HG02623 (cell line): ENCODE measurements around the gene IGF1R.

Source experiments
- ATAC-seq: cut with Tn5 transposase; IDR thresholded peaks from one replicate; pipeline ENCODE4 v1.9.1; 2021; ENCODE audit warnings: moderate library complexity; ENCODE audit not compliant: unreplicated experiment

The IGF1R gene

DNA sequence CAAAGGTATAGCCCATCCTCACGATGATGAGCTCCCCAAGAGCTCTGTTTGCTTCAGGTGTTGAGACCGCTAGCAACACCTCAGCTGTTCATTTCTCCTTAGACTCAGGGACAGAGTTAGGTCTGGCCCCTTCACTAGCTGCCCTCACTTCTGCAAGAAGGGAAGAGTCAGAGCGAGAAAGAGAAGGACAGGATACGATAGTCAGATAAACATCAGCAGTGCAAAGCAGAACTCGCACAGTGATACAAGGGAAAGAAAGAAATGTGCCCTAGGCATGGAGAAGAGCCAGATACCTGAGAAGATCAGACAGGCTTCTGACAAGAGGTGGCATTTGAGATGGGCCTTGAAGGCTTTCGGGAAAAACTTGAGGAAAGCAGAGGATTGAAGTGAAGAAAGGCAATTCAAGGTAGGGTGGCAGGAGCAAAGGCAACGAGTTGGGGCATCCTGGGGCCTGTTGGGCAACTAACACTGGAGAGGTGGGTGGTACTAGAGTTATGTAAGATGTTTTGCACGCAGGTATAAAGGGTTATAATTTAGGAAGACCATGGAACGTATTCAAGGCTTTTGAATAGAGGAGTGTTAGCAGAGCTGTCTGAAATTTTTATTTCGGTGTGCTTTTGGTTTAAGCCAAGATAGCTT lies 253.2 kb downstream of the IGF1R start:
- no peak for ATAC-seq

DNA sequence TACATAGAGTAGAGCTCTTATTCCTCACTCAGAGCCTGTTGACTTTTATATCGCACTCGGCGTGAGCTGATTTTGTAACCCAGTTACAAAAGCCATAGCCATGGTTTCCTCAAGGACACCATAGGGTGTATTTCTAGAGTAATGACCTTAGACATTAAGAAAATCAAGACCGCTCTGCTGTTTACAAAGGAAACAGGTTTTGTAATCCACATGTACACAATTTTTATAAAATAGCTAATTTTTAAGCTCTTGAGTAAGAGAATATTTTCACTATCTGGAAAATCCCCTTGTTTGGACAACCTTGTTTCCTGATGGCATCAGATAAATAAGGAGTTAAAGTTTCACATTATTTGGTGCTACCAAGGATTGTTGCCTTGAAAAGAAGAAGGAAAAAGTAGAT lies 254.6 kb downstream of the IGF1R start:
- ATAC-seq: no peak

DNA sequence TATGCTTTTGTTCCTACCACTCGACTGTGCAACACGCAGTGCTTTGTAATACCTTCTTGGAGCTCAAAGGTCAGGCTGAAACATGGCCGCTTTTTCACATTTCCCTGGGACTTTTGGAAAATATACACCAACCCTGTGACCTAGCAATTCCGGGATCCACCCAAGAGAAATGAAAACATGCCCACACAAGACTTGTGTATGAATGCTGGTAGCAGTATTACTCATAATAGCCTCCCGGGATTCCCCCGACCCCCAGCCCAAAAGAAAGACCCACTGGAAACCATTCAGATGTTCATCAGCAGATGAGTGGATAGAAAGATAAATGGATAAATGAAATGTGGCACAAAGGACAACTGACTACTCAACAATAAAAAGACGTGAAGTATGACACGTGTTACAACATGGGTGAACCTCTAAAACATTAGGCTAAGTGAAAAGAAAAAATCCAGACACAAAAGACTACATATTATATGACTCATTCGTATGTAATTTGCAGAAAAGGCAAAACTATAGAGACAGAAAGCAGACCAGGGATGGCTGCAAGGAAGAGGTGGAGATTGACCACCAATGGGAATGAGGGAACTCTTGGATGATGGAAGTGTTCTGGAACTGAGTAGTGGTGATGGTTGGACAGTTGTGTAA lies 255.2 kb downstream of the IGF1R start:
- no peak for ATAC-seq

DNA sequence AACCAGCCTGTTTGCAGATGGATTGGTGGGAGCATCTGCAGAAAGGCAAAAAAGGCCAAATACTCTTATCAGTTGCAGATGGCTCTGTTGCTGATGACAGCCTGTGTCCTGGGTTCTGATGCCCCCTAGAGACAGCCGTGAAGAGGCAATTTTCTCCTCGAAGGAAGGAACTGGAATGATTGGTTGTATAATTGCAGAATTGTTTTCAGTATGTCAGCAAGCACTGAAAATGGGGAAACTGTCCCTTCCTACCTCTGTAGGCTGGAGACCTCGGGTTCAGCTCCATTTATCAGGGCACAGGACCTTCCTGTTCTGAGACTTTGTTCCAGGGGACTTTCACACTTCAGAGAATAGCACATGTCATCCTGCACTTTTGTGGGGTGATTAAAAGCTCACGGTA lies 256.2 kb downstream of the IGF1R start:
- no peak for ATAC-seq

DNA sequence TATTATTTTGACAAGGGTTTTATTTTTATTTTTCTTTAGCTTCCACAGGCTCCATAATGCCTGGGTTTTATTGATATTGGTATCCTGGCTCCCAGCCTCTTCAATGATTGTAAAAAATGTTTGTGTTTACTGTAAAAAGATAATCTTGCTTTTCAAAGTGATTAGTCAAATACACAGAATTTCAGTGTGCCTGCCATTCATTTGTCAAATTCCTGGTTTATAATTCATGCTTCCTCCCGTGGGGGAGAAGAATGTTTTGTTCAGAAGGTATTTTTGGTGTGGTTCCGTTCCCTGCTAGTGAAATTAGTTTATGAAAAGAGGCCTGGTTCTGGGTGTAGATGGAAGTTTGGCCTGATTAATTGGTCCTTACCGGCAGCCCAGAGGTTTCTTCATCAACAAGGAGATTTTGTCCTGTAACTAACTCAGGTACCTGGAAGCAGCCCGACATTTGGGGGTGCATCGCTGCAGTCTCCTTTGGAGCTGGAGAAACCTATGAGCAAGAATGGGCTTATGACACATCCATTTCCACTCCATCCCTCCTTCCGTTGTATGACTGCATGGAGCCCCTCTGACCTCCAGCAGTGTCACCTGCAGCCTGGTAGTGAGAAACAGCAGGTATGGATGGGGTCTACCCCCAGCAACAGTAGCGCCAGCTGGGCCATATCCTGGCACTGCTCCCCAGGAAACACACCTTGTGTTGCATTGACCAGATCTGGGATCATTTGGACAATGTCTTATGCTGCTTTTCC lies 257.8 kb downstream of the IGF1R start:
- ATAC-seq: no peak

DNA sequence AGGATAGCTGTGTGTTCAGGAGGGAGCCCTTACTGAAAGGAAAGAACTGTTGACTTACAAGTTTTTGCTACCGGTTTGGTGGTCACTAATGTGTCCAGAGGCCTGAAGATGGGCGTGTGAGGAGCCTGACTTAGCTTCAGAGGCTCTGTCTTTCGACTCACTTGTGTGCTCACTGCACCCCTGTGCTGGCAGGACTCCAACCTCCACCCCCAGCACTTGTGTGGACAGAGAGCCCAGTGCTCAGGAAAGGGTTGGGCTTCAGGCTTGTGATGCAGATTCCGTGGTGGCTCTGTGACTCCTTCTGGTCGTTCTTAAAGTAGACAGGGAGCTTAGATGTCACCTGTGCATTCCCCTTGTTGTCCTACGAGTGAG lies 258.4 kb downstream of the IGF1R start:
- no peak for ATAC-seq

DNA sequence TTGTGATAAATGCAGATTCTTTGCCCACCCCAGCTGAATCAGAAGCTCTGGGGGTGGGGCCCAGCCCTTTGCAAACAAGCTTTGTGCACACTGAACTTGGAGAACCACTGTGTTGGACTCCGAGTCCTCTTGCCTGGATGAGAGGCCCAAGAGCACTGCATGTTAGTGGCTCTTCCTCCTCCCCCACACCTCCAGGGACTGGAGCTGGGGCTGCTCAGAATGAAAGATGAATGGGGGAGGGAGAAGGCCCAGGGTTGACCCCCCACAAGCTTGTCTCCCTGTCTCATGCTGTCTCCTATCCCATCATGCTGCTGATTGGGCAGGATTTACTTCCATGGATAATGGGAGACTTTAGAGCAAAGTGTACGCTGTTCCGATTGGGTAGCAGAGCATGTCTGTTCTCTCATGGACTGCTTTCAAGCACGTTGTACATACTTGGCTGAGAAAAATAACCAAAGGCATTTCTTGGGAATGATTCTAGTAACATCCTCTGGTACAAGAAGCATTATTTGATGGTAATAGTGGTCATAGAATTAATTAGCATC lies 259.7 kb downstream of the IGF1R start:
- ATAC-seq: no peak

DNA sequence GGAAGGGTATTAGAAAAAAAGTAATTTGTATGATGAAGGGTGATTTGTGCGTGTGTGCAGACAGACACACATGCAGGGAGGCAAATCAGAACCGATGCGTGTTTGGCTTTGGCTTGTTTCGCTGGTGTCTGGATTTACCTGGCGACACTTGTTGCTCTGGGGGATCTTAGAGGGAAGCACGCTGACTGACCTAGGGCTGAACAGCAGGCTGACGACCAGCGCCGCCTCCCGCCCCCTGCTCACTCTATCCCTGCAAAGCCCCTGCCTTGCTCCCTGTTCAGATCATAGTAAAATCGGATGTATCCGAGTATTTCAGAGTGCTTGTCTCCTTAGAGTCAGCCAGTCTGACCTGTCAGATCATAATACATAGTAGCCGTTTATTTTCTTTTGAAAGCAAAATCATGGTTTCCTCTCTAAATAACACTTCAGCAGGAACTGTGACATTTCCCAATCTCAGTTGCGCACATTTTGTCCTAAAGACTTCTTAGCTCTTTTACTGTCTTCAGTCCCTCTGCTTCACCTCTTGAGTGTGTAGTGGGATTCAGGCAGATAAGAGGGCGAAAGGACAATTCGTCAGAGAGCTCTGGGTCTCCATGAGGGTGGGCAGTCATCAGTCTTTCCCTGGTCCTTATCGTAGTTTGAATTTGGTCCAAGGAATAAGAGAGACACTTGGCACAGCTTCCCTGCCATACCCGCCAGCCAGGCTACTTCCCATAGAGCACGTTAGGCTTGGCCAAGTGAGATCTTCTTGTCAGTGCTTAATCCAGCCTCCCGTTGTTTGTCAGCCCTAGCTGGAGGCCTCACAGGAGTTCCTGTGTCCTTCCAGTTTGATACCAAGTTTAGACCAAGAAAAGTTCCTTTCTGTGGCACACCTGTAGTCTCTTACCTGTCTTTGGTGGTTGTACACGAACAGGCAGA lies 261.9 kb downstream of the IGF1R start:
- no peak for ATAC-seq

DNA sequence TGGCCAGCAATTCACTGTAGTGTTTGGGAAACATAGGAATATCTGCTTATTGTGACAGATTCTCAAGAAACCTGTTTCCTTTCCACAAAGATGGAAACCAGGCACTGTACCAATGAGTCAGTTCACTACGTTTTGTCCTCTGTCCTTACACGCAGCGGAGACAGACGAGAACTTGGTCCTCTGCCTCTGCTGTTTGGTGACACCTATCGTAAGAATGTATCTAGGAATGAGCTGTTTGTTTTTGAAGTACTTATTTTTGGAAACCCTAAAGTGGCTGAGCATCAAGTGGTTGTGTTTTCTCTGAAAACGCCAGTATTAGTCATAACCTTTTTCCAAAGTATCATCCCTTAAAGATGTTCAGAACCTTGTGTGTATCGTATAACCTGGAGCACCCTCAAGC lies 266.3 kb downstream of the IGF1R start:
- ATAC-seq: no peak

DNA sequence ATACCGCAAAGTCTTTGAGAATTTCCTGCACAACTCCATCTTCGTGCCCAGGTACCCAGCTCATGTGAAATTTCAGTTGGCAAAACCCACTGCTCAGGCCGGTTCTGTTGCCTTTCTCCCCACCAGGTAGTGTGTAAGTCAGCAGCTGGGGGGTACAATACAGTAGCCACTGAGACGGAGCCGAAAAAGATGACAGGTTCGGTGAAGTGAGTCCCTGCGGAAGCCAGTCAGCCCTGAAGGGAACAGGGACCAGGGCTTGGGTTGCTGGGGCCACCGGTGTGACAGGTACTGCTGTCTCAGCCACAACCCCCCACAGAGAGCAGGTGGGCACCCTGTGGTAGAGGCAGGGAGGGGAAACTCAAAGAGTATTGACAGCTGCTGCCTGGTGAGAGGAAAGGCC lies 268.5 kb downstream of the IGF1R start:
- no peak for ATAC-seq

DNA sequence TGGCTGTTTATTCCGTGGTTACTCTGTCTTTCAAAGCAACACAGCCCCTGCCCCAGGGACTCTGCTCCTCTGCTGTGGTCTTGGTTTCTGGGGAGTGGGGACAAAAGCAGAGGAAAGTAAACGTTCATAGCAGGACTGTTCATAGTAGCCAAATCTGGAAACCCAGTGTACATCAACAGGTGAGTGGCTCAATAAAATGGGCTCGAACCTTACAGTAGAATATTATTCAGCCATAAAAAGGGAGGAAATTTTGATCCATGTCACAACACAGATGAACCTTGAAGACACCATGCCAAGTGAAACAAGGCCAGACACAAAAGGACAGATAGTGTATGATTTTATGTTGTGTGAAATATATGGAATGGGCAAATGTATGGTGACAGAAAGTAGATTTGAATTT lies 269.1 kb downstream of the IGF1R start:
- no peak for ATAC-seq

DNA sequence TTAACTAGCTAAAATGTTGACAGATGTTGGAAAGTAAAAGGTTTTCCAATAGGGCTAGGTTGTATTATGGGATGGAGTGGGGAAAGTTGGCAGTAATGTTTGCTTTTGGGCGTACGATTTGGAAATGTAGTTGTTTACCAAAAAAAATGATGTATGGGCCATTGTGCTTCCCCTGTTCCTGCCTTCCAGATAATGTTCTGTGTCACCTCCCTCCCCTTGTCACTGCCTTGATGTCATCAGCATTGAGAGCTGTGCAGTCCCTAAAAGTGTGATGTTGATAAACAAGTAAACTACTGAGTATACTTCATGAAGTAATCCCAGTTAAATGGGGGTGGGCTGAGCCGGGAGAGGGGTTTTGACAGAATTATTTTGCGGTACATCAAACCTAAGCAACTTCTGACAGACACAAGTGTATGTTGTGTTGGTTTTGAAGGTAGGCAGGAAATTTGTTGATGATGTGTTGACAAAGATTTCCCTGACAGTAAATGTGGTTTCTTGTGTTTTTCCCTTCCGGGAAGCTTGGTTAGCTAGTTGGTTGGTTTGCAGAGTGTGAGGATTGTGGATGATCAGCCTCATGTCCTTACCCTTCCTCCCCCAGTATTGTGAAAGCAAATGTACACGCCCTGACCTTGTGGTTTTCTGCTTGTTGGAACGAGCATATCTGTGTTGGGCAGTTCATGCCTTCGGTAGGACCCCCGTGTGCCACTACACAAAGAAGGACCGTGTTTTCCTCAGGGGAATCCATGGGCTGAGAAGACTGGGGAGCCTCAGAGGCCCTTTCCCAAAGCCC lies 271.9 kb downstream of the IGF1R start:
- ATAC-seq: no peak

DNA sequence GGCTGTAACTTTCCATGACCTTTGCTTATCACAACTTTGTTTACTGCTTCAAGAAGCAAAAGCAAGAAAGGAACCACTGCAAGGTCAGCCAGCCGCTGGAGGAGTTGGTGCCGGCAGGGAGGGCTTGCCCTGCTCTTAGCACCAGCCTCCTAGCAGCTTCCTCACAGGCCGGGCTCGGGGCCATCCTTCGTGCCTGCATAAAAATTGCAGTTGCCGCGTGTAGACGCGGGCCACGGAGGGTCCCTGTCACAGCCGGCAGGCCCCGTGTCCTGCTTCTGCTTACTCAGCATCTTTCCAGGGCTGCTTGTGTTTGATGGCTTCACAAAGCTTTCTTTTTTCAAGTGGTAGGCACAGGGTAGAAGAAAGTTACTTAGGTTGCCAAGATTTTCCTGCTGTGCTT lies 274.8 kb downstream of the IGF1R start:
- ATAC-seq: no peak

DNA sequence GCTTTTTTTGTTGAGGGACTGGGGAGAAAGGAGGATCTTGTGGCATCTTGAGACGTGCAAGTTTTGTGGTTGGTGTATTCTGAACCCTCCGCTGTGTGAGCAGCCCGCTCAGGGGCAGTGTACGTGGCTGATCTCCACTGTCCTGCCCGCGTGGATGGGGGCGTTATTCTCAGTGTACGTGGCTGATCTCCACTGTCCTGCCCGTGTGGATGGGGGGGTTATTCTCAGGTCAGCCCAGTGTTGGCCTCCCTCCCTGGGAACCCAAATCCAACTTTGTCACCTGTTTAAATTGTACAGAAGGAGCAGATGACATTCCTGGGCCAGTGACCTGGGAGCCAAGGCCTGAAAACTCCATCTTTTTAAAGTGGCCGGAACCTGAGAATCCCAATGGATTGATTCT lies 275.2 kb downstream of the IGF1R start:
- ATAC-seq: no peak

DNA sequence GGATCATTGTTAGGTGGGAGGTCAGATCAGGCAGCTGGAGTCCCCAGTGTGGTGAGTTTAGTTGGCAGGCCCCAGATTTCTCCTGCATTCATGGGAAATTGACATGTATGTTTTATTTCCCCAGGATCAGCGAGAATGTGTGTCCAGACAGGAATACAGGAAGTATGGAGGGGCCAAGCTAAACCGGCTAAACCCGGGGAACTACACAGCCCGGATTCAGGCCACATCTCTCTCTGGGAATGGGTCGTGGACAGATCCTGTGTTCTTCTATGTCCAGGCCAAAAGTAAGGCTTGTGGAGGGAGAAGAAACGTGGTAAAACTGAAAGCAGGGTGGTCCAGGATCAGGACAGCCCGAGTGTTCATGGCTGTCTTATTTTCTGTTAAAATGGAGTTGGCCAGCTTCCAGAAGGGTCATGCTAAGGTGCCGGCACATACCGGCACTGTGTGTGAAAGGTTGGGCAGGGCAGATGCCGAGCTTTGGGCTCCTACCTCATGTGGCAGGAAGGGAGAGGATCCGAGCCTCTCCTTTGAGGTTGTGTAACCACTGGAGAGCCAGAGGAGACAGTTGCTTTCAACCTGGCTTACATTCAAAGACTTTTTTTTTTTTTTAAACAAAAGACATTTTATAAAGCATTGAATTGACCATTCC lies 276.2 kb downstream of the IGF1R start:
- ATAC-seq: no peak

DNA sequence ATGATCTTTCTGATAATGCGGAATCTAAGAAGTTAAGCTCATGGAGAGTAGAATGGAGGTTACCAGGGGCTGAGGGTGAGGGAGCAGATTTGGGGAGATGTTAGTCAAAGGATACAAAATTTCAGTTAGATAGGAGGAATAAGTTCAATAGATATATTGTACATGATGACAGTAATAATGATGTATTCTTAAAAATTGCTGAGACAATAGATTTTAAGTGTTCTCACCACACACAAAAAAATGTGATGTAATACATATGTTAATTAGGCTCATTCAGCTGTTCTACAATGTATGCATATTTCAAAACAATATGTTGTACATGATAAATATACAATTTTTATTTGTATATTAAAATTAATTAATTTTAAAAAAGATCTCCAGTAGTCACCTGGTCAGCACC lies 277.9 kb downstream of the IGF1R start:
- no peak for ATAC-seq

DNA sequence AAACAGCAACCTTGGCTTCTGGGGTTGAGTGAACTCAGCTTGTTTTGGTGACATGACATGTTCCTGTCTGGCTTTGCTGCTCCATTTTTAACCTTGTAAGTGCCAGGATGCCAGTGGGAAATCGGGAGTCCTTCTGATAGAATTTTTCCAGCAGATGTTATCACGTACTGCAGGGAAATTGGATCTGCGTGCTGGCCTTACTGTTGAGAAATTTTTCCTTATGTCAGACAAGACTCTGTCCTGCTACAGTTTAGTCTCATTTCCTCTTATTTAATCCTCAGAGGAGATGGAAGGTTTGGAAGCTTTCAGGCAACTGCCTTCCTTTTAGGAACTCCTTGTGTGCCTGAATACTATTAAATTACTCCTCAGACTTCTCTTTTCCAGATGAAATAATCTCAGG lies 278.7 kb downstream of the IGF1R start:
- no peak for ATAC-seq

DNA sequence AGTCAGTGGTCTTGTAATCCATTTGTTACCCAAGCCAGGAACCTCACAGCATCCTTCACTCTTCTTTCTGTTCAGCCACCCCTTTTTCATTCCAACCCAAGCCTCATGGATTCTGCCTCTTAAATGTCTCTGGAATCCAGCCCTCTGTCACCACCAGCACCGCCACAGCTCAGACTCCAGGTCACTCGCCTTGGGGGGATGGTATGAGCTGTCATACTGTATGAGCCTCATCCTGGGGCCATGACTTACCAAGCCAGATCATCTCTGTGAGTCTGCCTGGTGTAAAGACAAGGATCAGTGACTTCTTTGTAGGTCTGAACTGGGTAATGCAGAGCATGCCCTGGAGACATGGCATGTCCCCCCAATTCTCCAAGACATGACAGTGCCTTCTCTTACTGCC lies 279.7 kb downstream of the IGF1R start:
- no peak for ATAC-seq

DNA sequence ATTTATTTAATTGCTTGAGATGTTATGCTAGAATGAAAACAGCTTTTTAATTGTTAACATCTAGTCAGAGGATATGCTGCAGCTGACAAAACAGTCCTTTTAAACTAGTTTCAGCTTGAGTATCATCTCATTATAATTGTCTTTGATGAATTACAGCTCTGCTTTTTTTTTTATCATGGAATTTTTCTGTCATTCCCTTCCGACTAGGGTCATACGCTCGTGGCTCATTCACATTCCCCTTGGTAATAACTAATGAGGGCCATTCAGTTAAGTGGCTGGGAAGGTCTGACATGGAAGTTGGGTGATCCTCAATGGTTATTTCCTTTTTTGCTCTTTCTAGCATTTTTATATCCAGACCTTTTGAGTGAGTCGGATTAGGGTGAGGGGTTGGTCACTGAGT lies 282.2 kb downstream of the IGF1R start:
- ATAC-seq: no peak

DNA sequence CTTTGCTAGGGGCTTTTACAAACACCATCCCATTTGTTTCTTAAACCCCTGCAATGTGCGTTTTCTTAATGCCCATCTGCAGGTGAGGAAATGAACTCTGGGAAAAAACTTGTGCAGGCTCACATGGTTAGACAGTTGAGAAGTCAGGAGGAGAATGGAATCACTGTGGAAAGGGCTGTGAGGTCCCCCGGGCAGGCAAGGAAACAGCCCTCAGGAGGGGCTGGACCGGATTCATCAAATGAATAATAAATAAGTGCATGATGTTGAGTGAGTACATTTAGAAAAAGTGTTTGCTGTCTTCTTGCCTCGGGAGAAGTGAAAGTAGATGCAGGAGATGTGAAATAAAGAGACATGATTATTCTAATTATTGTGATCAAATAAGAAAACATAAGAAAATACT lies 282.7 kb downstream of the IGF1R start:
- ATAC-seq: no peak
